ENCODE data around the gene PTPRC.
A peak's percentile ranks its signal among the peaks of the same experiment; 100 is the strongest.

The PTPRC gene

GRCh38 chr1:198638894-198639635, at the start of gene PTPRC:
Gene PTPRC, plus strand, starts transcription at chr1:198639040. Its CDS starts 229 bp downstream, at chr1:198639269.
- H3K4me3 ChIP-seq (ENCODE audit: low read depth, low read length), result peak within 1 kb of the TSS; percentile 89
- TF ChIP-seq MAX (IDR thresholded peaks at IDR 0.05; ENCODE audit: low read depth, low read length) (no peak), MYC (IDR thresholded peaks at IDR 0.05; ENCODE audit: low read depth, low read length) (0 out of 2 replicates have a peak, but pooled peaks have one; percentile 32), POLR2A (IDR thresholded peaks at IDR 0.05; ENCODE audit: extremely low read depth, insufficient read length) (peak; percentile 37)
- DNase-seq (ENCODE audit: low read depth), result peak; percentile 91

- H3K4me3 ChIP-seq (ENCODE audit: low read depth, low read length), result no peak overlapping the region
- TF ChIP-seq, protein P1, sequence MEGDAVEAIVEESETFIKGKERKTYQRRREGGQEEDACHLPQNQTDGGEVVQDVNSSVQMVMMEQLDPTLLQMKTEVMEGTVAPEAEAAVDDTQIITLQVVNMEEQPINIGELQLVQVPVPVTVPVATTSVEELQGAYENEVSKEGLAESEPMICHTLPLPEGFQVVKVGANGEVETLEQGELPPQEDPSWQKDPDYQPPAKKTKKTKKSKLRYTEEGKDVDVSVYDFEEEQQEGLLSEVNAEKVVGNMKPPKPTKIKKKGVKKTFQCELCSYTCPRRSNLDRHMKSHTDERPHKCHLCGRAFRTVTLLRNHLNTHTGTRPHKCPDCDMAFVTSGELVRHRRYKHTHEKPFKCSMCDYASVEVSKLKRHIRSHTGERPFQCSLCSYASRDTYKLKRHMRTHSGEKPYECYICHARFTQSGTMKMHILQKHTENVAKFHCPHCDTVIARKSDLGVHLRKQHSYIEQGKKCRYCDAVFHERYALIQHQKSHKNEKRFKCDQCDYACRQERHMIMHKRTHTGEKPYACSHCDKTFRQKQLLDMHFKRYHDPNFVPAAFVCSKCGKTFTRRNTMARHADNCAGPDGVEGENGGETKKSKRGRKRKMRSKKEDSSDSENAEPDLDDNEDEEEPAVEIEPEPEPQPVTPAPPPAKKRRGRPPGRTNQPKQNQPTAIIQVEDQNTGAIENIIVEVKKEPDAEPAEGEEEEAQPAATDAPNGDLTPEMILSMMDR (IDR thresholded peaks at IDR 0.05; ENCODE audit: low read depth, low read length), result no peak
- TF ChIP-seq MYC (IDR thresholded peaks at IDR 0.05; ENCODE audit: low read depth, low read length), result no peak
- TF ChIP-seq MAX (IDR thresholded peaks at IDR 0.05; ENCODE audit: low read depth, low read length), result no peak
- no peak for TF ChIP-seq POLR2A (IDR thresholded peaks at IDR 0.05; ENCODE audit: extremely low read depth, insufficient read length)
- DNase-seq (ENCODE audit: low read depth), result no peak
Measured at GRCh38 chr1:198590454-198590853, 48.4 kb upstream of the PTPRC start.

GRCh38 chr1:198595765-198596164, 43.1 kb upstream of the PTPRC start:
- TF ChIP-seq POLR2A (IDR thresholded peaks at IDR 0.05; ENCODE audit: extremely low read depth, insufficient read length) (no peak), MYC (IDR thresholded peaks at IDR 0.05; ENCODE audit: low read depth, low read length) (no peak), MAX (IDR thresholded peaks at IDR 0.05; ENCODE audit: low read depth, low read length) (no peak)
- TF ChIP-seq, protein P1 (IDR thresholded peaks at IDR 0.05; ENCODE audit: low read depth, low read length), result no peak
- no peak overlapping the region for H3K4me3 ChIP-seq (ENCODE audit: low read depth, low read length)
- no peak for DNase-seq (ENCODE audit: low read depth)

GRCh38 chr1:198597690-198598430, 41.0 kb upstream of the PTPRC start:
- DNase-seq (ENCODE audit: low read depth), result no peak
- no peak overlapping the region for H3K4me3 ChIP-seq (ENCODE audit: low read depth, low read length)
- no peak for TF ChIP-seq MAX (IDR thresholded peaks at IDR 0.05; ENCODE audit: low read depth, low read length)
- TF ChIP-seq, protein P1 (IDR thresholded peaks at IDR 0.05; ENCODE audit: low read depth, low read length), result no peak
- TF ChIP-seq MYC (IDR thresholded peaks at IDR 0.05; ENCODE audit: low read depth, low read length), result no peak
- TF ChIP-seq POLR2A (IDR thresholded peaks at IDR 0.05; ENCODE audit: extremely low read depth, insufficient read length), result no peak

- no peak for TF ChIP-seq POLR2A (IDR thresholded peaks at IDR 0.05; ENCODE audit: extremely low read depth, insufficient read length)
- no peak for TF ChIP-seq MYC (IDR thresholded peaks at IDR 0.05; ENCODE audit: low read depth, low read length)
- TF ChIP-seq MAX (IDR thresholded peaks at IDR 0.05; ENCODE audit: low read depth, low read length), result no peak
- TF ChIP-seq, protein P1 (IDR thresholded peaks at IDR 0.05; ENCODE audit: low read depth, low read length), result no peak
- no peak overlapping the region for H3K4me3 ChIP-seq (ENCODE audit: low read depth, low read length)
- DNase-seq (ENCODE audit: low read depth), result peak; percentile 11
Measured at GRCh38 chr1:198598796-198599321, 40.0 kb upstream of the PTPRC start.

Measured in NB4 (cell line).